HCT116 (cell line): ENCODE measurements around the gene PSMD3. TPM values are rescaled to one million over a fixed set of nuclear protein-coding genes. Genes with fewer than 3 reads are reported as not detected.

Experiments used
- ATAC-seq: fragments of 200-7000 bp; cut with Tn5 transposase; 2 replicates; pipeline ENCODE4 v1.9.1; 2020; ENCODE audit warnings: mild to moderate bottlenecking, moderate library complexity
- Bru-seq: library from RNA; stranded (reverse); fragments of 400-500 nt; gene quantifications from one replicate; lab custom pipeline; 2021; lab: Mats Ljungman, UMichigan
- BruChase-seq, 2 experiments: library from RNA; stranded (reverse); fragments of 400-500 nt; gene quantifications; one replicate each; lab custom pipeline; 2021; lab: Mats Ljungman, UMichigan
- BruUV-seq: library from RNA; stranded (reverse); fragments of 400-500 nt; replicated peaks from 2 replicates; lab custom pipeline; 2021; lab: Mats Ljungman, UMichigan
- CTCF ChIA-PET: fragments of 300-600 bp; sonication (Branson Sonifier 250); formaldehyde crosslinking; loops from one replicate; lab custom pipeline; 2021; ENCODE audit warnings: antibody characterized with exemption; lab: Charles Lee
- POLR2A ChIA-PET: fragments of 300-600, 350-600 bp; sonication (Branson Sonifier 250); formaldehyde crosslinking; loops from one replicate; lab custom pipeline; 2021; ENCODE audit warnings: antibody characterized with exemption; lab: Charles Lee
- RAD21 ChIA-PET, 2 experiments: fragments of 300-600 bp; sonication (Branson Sonifier 250); formaldehyde crosslinking; loops; one replicate each; lab custom pipeline; 2023; ENCODE audit warnings: low total read pairs in 2 of 2; ENCODE audit not compliant: uncharacterized antibody in 2 of 2, unreplicated experiment in 2 of 2, low non-redundant PET in 1 of 2; lab: Charles Lee
- DNase-seq: peaks from one replicate; pipeline ENCODE4 v3.0.0-alpha.2; 2010; ENCODE audit warnings: low read depth, low spot score
- H2AFZ ChIP-seq: fragments of 200-600 bp; shearing (Covaris generic), sonication (generic); 2 replicates; pipeline ENCODE4 v1.6.1; 2017; ENCODE audit warnings: low read depth, mixed run types, mixed read lengths, antibody characterized with exemption, low read length; ENCODE audit not compliant: poor library complexity, severe bottlenecking
- H3K27ac ChIP-seq: 2 replicates; pipeline ENCODE4 v1.5.1; 2012; ENCODE audit warnings: low read depth, low read length
- H3K27me3 ChIP-seq: fragments of 200-600 bp; sonication (generic); 2 replicates; pipeline ENCODE4 v1.6.1; 2016; ENCODE audit warnings: mixed run types, low read length, mixed read lengths; ENCODE audit not compliant: insufficient read depth
- H3K36me3 ChIP-seq, 2 experiments: fragments of 200-500 bp in 1 of 2; fragments of 200-600 bp in 1 of 2; sonication (Bioruptor generic) in 1 of 2; sonication (generic) in 1 of 2; 2 replicates each; pipeline versions ENCODE4 v1.5.1 to v1.6.1; 2014 to 2016; ENCODE audit warnings: low read length in 2 of 2, inconsistent platforms in 1 of 2, mixed read lengths in 1 of 2, mixed run types in 1 of 2; ENCODE audit not compliant: insufficient read depth in 2 of 2, control insufficient read depth in 1 of 2
- H3K4me1 ChIP-seq, 2 experiments: fragments of 200-600 bp in 1 of 2; sonication (generic) in 1 of 2; 2 replicates each; pipeline versions ENCODE4 v1.5.1 to v1.6.1; 2012 to 2017; ENCODE audit warnings: low read length in 2 of 2, inconsistent platforms in 1 of 2, mild to moderate bottlenecking in 1 of 2, mixed read lengths in 1 of 2, mixed run types in 1 of 2, moderate library complexity in 1 of 2; ENCODE audit not compliant: insufficient read depth in 2 of 2, control insufficient read depth in 1 of 2
- H3K4me2 ChIP-seq: fragments of 200-600 bp; sonication (generic); 2 replicates; pipeline ENCODE4 v1.6.1; 2017; ENCODE audit warnings: mixed run types, low read length, mixed read lengths
- H3K4me3 ChIP-seq, 2 experiments: fragments of 200-600 bp in 1 of 2; sonication (generic) in 1 of 2; replicated peaks in 1 of 2; 2 replicates each; pipeline ENCODE4 v1.5.1; 2011 to 2016; ENCODE audit warnings: low read length in 2 of 2, control low read depth in 1 of 2, low read depth in 1 of 2, mild to moderate bottlenecking in 1 of 2, mixed read lengths in 1 of 2, mixed run types in 1 of 2
- H3K79me2 ChIP-seq: fragments of 200-600 bp; sonication (generic); 2 replicates; pipeline ENCODE4 v1.6.1; 2017; ENCODE audit warnings: mild to moderate bottlenecking, mixed run types, low read length, moderate library complexity, mixed read lengths; ENCODE audit not compliant: insufficient read depth
- H3K9ac ChIP-seq: fragments of 200-600 bp; sonication (generic); 2 replicates; pipeline ENCODE4 v1.6.1; 2016; ENCODE audit warnings: low read length, mixed read lengths
- H3K9me2 ChIP-seq: fragments of 200-600 bp; sonication (generic), shearing (Covaris generic); 2 replicates; pipeline ENCODE4 v1.6.1; 2017; ENCODE audit warnings: mixed run types, mild to moderate bottlenecking, moderate library complexity; ENCODE audit not compliant: insufficient read depth
- H3K9me3 ChIP-seq, 2 experiments: fragments of 200-500 bp in 1 of 2; fragments of 200-600 bp in 1 of 2; sonication (Bioruptor generic) in 1 of 2; sonication (generic) in 1 of 2; 2 replicates each; pipeline ENCODE4 v1.6.1; 2014 to 2017; ENCODE audit warnings: low read length in 2 of 2, mixed read lengths in 2 of 2, inconsistent platforms in 1 of 2, low read depth in 1 of 2, mild to moderate bottlenecking in 1 of 2, mixed run types in 1 of 2, moderate library complexity in 1 of 2; ENCODE audit not compliant: control insufficient read depth in 1 of 2, insufficient read depth in 1 of 2
- H4K20me1 ChIP-seq: fragments of 200-600 bp; sonication (generic), shearing (Covaris generic); 2 replicates; pipeline ENCODE4 v1.6.1; 2017; ENCODE audit warnings: mixed run types, mild to moderate bottlenecking, moderate library complexity; ENCODE audit not compliant: insufficient read depth
- CBX3 ChIP-seq: IDR thresholded peaks from 2 replicates; pipeline ENCODE4 v1.6.1; 2012; ENCODE audit warnings: low read depth
- CEBPB ChIP-seq: IDR thresholded peaks from 2 replicates; pipeline ENCODE4 v1.6.1; 2012; ENCODE audit warnings: low read depth
- EGR1 ChIP-seq: IDR thresholded peaks from 2 replicates; pipeline ENCODE4 v1.6.1; 2012; ENCODE audit warnings: low read depth
- ELF1 ChIP-seq: IDR thresholded peaks from 2 replicates; pipeline ENCODE4 v1.6.1; 2012; ENCODE audit warnings: low read depth, borderline replicate concordance
- EZH2 ChIP-seq: fragments of 200-600 bp; sonication (generic); IDR thresholded peaks from 2 replicates; pipeline ENCODE4 v1.6.1; 2017; ENCODE audit warnings: antibody characterized with exemption, mixed run types
- EZH2phosphoT487 ChIP-seq: fragments of 200-600 bp; IDR thresholded peaks from 2 replicates; pipeline ENCODE4 v1.6.1; 2018; ENCODE audit warnings: antibody characterized with exemption, borderline replicate concordance
- FOSL1 ChIP-seq: IDR thresholded peaks from 2 replicates; pipeline ENCODE4 v1.6.1; 2012; ENCODE audit warnings: low read depth
- JUND ChIP-seq: IDR thresholded peaks from 2 replicates; pipeline ENCODE4 v1.6.1; 2012
- POLR2A ChIP-seq: IDR thresholded peaks from 2 replicates; pipeline ENCODE4 v1.7.0; 2011; ENCODE audit warnings: borderline replicate concordance; ENCODE audit not compliant: insufficient read depth, insufficient read length; ENCODE audit errors: extremely low read depth
- POLR2AphosphoS5 ChIP-seq: IDR thresholded peaks from 2 replicates; pipeline ENCODE4 v1.6.1; 2011; ENCODE audit warnings: mild to moderate bottlenecking, low read depth, low read length, moderate library complexity
- RAD21 ChIP-seq: IDR thresholded peaks from 2 replicates; pipeline ENCODE4 v1.6.1; 2012; ENCODE audit warnings: low read depth, mild to moderate bottlenecking
- SIN3A ChIP-seq: IDR thresholded peaks from 2 replicates; pipeline ENCODE4 v1.6.1; 2012; ENCODE audit warnings: low read depth
- SP1 ChIP-seq: IDR thresholded peaks from 2 replicates; pipeline ENCODE4 v1.6.1; 2012; ENCODE audit warnings: low read depth
- SRF ChIP-seq: IDR thresholded peaks from 2 replicates; pipeline ENCODE4 v1.6.1; 2012; ENCODE audit warnings: low read depth
- TCF7L2 ChIP-seq: IDR thresholded peaks from 2 replicates; pipeline ENCODE4 v1.7.0; 2011; ENCODE audit warnings: borderline replicate concordance, inconsistent platforms; ENCODE audit not compliant: insufficient read depth, insufficient read length; ENCODE audit errors: extremely low read depth
- YY1 ChIP-seq: IDR thresholded peaks from 2 replicates; pipeline ENCODE4 v1.6.1; 2011; ENCODE audit warnings: low read length, low read depth, moderate library complexity, mild to moderate bottlenecking; ENCODE audit not compliant: insufficient replicate concordance; ENCODE audit errors: extremely low read depth
- ZFX ChIP-seq: fragments of 450-650 bp; IDR thresholded peaks from 2 replicates; pipeline ENCODE4 v1.6.1; 2017
- ZNF274 ChIP-seq: fragments of 200-500 bp; sonication (Bioruptor generic); IDR thresholded peaks from 2 replicates; pipeline ENCODE4 v1.6.1; 2014; ENCODE audit warnings: mild to moderate bottlenecking, low read depth, low read length, inconsistent platforms
- intact Hi-C: fragments of 100-400 bp; cut with micrococcal nuclease; formaldehyde crosslinking; loops from 2 replicates; pipeline ENCODE4 v1.10.0; 2022
- long read RNA-seq: library from polyadenylated mRNA; unstranded; transcript quantifications from one replicate; pipeline ENCODE4 v2.0.0, GENCODE V29; 2021; ENCODE audit not compliant: unreplicated experiment
- polyA plus RNA-seq: library from polyadenylated mRNA; unstranded; fragments of >200 nt; gene quantifications from 2 replicates; pipeline ENCODE4 v1.2.1, GENCODE V29; 2012; ENCODE audit warnings: missing spikeins
- total RNA-seq: library from RNA; stranded (reverse); gene quantifications from one replicate; pipeline ENCODE4 v1.2.1, GENCODE V29; 2021; ENCODE audit not compliant: unreplicated experiment
- TF ChIP-seq, protein P1 (sequence below): IDR thresholded peaks from 2 replicates; pipeline ENCODE4 v1.6.1; 2012
- TF ChIP-seq, protein P2 (sequence below): IDR thresholded peaks from 2 replicates; pipeline ENCODE4 v1.6.1; 2011; ENCODE audit warnings: mild to moderate bottlenecking, low read length, moderate library complexity; ENCODE audit not compliant: insufficient replicate concordance; ENCODE audit errors: extremely low read depth
- TF ChIP-seq, protein P3 (sequence below), 3 experiments: fragments of 200-600 bp in 1 of 3; sonication (generic) in 1 of 3; IDR thresholded peaks in 2 of 3; conservative IDR thresholded peaks in 1 of 3; 2 replicates each; pipeline ENCODE4 v1.5.1; 2012 to 2017; ENCODE audit warnings: low read depth in 2 of 3, low read length in 2 of 3, antibody characterized with exemption in 1 of 3, borderline replicate concordance in 1 of 3, control low read depth in 1 of 3, mild to moderate bottlenecking in 1 of 3, mixed read lengths in 1 of 3, mixed run types in 1 of 3, moderate library complexity in 1 of 3; ENCODE audit not compliant: insufficient read depth in 1 of 3

PSMD3 gene
- 152 TPM for total RNA-seq
- polyA plus RNA-seq, result 176 and 191 TPM in 2 replicates
- Bru-seq, nascent RNA, result percentile 81 among the genes with signal in this experiment
- percentile 91 among the genes with signal in this experiment for BruChase-seq, experiment 1, labeled RNA remaining after a 6-hour chase
- BruChase-seq, experiment 2, labeled RNA remaining after a 2-hour chase, result percentile 82 among the genes with signal in this experiment
- long read RNA-seq, transcript PSMD3-201 (12 exons, 2,158 nt), result major isoform, 147 of 248 reads
- long read RNA-seq, partial matches to known transcripts, result 15 of 248 reads
- long read RNA-seq, other reads (novel, unspliced or antisense), result 86 of 248 reads

DNA sequence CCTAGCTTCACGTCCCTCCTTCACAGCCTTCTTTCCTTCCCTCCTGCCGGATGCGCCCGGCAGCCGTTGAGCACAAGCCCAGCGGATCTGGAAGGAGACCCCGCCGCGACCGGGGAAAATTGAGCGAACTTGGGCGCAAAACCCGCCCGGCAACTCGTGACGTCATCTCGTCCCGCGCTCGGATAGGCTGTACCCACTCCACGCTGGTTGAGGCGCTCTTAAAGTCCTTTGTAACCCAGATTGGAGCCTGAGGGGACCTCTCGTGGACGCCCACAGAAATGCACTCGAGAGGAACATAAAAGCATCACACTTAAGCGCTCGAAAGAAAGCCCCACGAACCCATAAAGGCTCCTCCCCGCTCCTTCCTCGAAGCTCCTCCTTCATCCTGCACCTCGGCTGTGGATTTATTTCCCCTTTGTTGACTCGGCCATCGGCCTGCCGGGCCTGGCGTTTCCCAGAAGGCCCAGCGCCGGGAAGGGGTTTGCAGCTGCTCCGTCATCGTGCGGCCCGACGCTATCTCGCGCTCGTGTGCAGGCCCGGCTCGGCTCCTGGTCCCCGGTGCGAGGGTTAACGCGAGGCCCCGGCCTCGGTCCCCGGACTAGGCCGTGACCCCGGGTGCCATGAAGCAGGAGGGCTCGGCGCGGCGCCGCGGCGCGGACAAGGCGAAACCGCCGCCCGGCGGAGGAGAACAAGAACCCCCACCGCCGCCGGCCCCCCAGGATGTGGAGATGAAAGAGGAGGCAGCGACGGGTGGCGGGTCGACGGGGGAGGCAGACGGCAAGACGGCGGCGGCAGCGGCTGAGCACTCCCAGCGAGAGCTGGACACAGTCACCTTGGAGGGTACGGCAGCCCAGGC is at the start of gene PSMD3:
Gene PSMD3, plus strand, starts transcription at position 457 of the 856 bp plus-strand sequence. Its CDS starts 164 bp downstream, at position 621.
- H3K9me3 ChIP-seq, result no peaks in the 10 kb centered on the region
- H3K27me3 ChIP-seq, result no peaks in the 10 kb centered on the region
- no peaks in the 10 kb centered on the region for H3K9me2 ChIP-seq
- H3K9ac ChIP-seq, result peak within 1 kb of the TSS; percentile 98
- H3K4me1 ChIP-seq, result peaks cover 13 to 25% of the 10 kb centered on the region in 2 experiments; a peak in 3 of 4 replicates
- ChIA-PET POLR2A (interaction anchor here (0.7 to 1.1 kb wide), 5 partner anchors 16 to 119 kb away, joined by 3 to 6 read pairs (median 4); no protein-coding TSS in a partner anchor), RAD21 (interaction anchor here (1.0 to 1.1 kb wide), 2 partner anchors 22 to 53 kb away, joined by 3 to 5 read pairs; partner anchors contain the start of genes LRRC3C (in 1 of the 2) and ORMDL3 (in 1 of the 2)), CTCF (interaction anchor here (0.6 to 1.4 kb wide), 12 partner anchors 12 to 749 kb away, joined by 3 to 15 read pairs (median 3); no protein-coding TSS in a partner anchor)
- peaks cover 48% of the 10 kb centered on the region for H3K79me2 ChIP-seq
- peak; percentile 100 for DNase-seq
- H4K20me1 ChIP-seq, result peaks cover 15% of the 10 kb centered on the region; the same call in 1 of the 2 replicates
- intact Hi-C loops, result loop anchor here (1.0 to 5.0 kb wide), 4 partner anchors 27 to 358 kb away; no protein-coding TSS in a partner anchor
- H3K4me3 ChIP-seq, result peak within 1 kb of the TSS; percentile 90 to 100
- peak; percentile 95 for ATAC-seq
- H2AFZ ChIP-seq, result peak within 1 kb of the TSS; percentile 83
- H3K27ac ChIP-seq, result peak within 1 kb of the TSS; percentile 94
- H3K4me2 ChIP-seq, result peak within 1 kb of the TSS; percentile 96
- BruUV-seq, result no TSS peak
- H3K36me3 ChIP-seq, result peaks cover 10 to 19% of the 10 kb centered on the region in 2 experiments; a peak in 3 of 4 replicates
- TF ChIP-seq SP1 (peak; percentile 97), YY1 (peak; percentile 92), TCF7L2 (peak; percentile 36), SIN3A (peak; percentile 87), CEBPB (no peak), POLR2A (no peak), ZFX (peak; percentile 100), ELF1 (no peak; the same call in 1 of the 2 replicates), CBX3 (peak; percentile 99), ZNF274 (no peak), JUND (no peak), FOSL1 (no peak), EZH2phosphoT487 (no peak), SRF (peak; percentile 99), RAD21 (peak; percentile 96), POLR2AphosphoS5 (peak; percentile 82), EZH2 (no peak), EGR1 (no peak)
- TF ChIP-seq, protein P1, sequence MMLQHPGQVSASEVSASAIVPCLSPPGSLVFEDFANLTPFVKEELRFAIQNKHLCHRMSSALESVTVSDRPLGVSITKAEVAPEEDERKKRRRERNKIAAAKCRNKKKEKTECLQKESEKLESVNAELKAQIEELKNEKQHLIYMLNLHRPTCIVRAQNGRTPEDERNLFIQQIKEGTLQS, result no peak
- TF ChIP-seq, protein P2, sequence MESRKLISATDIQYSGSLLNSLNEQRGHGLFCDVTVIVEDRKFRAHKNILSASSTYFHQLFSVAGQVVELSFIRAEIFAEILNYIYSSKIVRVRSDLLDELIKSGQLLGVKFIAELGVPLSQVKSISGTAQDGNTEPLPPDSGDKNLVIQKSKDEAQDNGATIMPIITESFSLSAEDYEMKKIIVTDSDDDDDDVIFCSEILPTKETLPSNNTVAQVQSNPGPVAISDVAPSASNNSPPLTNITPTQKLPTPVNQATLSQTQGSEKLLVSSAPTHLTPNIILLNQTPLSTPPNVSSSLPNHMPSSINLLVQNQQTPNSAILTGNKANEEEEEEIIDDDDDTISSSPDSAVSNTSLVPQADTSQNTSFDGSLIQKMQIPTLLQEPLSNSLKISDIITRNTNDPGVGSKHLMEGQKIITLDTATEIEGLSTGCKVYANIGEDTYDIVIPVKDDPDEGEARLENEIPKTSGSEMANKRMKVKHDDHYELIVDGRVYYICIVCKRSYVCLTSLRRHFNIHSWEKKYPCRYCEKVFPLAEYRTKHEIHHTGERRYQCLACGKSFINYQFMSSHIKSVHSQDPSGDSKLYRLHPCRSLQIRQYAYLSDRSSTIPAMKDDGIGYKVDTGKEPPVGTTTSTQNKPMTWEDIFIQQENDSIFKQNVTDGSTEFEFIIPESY, result peak; percentile 75
- TF ChIP-seq, protein P3, sequence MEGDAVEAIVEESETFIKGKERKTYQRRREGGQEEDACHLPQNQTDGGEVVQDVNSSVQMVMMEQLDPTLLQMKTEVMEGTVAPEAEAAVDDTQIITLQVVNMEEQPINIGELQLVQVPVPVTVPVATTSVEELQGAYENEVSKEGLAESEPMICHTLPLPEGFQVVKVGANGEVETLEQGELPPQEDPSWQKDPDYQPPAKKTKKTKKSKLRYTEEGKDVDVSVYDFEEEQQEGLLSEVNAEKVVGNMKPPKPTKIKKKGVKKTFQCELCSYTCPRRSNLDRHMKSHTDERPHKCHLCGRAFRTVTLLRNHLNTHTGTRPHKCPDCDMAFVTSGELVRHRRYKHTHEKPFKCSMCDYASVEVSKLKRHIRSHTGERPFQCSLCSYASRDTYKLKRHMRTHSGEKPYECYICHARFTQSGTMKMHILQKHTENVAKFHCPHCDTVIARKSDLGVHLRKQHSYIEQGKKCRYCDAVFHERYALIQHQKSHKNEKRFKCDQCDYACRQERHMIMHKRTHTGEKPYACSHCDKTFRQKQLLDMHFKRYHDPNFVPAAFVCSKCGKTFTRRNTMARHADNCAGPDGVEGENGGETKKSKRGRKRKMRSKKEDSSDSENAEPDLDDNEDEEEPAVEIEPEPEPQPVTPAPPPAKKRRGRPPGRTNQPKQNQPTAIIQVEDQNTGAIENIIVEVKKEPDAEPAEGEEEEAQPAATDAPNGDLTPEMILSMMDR (IDR thresholded peaks at IDR 0.05 in 2 of 3, conservative IDR thresholded peaks at IDR 0.05 in 1 of 3; ENCODE audit: borderline replicate concordance in 1 of 3, insufficient read depth in 1 of 3, low read depth in 2 of 3, low read length in 2 of 3), result peak; percentile 63 to 96 (median 67)
